HEK293T (cell line): Measurements from ENCODE around the gene RBBP6.

Experiments used
- CTCF ChIA-PET: fragments of 350-600 bp; formaldehyde crosslinking; extraction: SDS; loops from one replicate; lab custom pipeline; 2021; ENCODE audit warnings: antibody characterized with exemption, inconsistent platforms; lab: Yijun Ruan, JAX
- POLR2A ChIA-PET: fragments of 350-600 bp; formaldehyde crosslinking; extraction: SDS; loops from one replicate; lab custom pipeline; 2020; ENCODE audit warnings: antibody characterized with exemption, inconsistent platforms; lab: Yijun Ruan, JAX
- DNase-seq: peaks from one replicate; pipeline ENCODE4 v3.0.0; 2012; ENCODE audit warnings: mixed read lengths; ENCODE audit errors: extremely low spot score
- ARNT ChIP-seq: fragments of 450-650 bp; IDR thresholded peaks from 2 replicates; pipeline ENCODE4 v1.6.1; 2017; ENCODE audit warnings: mild to moderate bottlenecking
- BHLHE40 ChIP-seq: fragments of 450-650 bp; IDR thresholded peaks from 2 replicates; pipeline ENCODE4 v1.6.1; 2016; ENCODE audit warnings: mild to moderate bottlenecking, moderate library complexity, borderline replicate concordance
- CTBP1 ChIP-seq: fragments of 450-650 bp; IDR thresholded peaks from 2 replicates; pipeline ENCODE4 v1.6.1; 2016; ENCODE audit warnings: borderline replicate concordance
- ELF4 ChIP-seq: fragments of 450-650 bp; IDR thresholded peaks from 2 replicates; pipeline ENCODE4 v1.6.1; 2017; ENCODE audit warnings: antibody characterized with exemption
- FOXA1 ChIP-seq: fragments of 450-650 bp; IDR thresholded peaks from 2 replicates; pipeline ENCODE4 v1.6.1; 2016; ENCODE audit warnings: mild to moderate bottlenecking
- FOXK2 ChIP-seq: fragments of 450-650 bp; IDR thresholded peaks from 2 replicates; pipeline ENCODE4 v1.6.1; 2016; ENCODE audit warnings: mild to moderate bottlenecking
- FOXM1 ChIP-seq: fragments of 450-650 bp; IDR thresholded peaks from 2 replicates; pipeline ENCODE4 v1.6.1; 2017; ENCODE audit warnings: mild to moderate bottlenecking, borderline replicate concordance
- HDGF ChIP-seq: fragments of 450-650 bp; IDR thresholded peaks from 2 replicates; pipeline ENCODE4 v1.6.1; 2017; ENCODE audit warnings: antibody characterized with exemption, borderline replicate concordance
- L3MBTL2 ChIP-seq: fragments of 450-650 bp; conservative IDR thresholded peaks from 2 replicates; pipeline ENCODE4 v1.6.1; 2016; ENCODE audit warnings: mild to moderate bottlenecking
- LEF1 ChIP-seq: fragments of 450-650 bp; IDR thresholded peaks from 2 replicates; pipeline ENCODE4 v1.6.1; 2017; ENCODE audit warnings: mild to moderate bottlenecking, borderline replicate concordance
- NFRKB ChIP-seq: fragments of 450-650 bp; IDR thresholded peaks from 2 replicates; pipeline ENCODE4 v1.6.1; 2016; ENCODE audit warnings: mild to moderate bottlenecking, moderate library complexity
- PKNOX1 ChIP-seq: fragments of 450-650 bp; IDR thresholded peaks from 2 replicates; pipeline ENCODE4 v1.6.1; 2016
- SP1 ChIP-seq: fragments of 450-650 bp; IDR thresholded peaks from 2 replicates; pipeline ENCODE4 v1.6.1; 2017
- SUZ12 ChIP-seq: fragments of 450-650 bp; IDR thresholded peaks from 2 replicates; pipeline ENCODE4 v1.6.1; 2016; ENCODE audit warnings: mild to moderate bottlenecking
- TARDBP ChIP-seq: fragments of 450-650 bp; IDR thresholded peaks from 2 replicates; pipeline ENCODE4 v1.6.1; 2016
- ZNF384 ChIP-seq: fragments of 450-650 bp; IDR thresholded peaks from 2 replicates; pipeline ENCODE4 v1.6.1; 2016

Gene RBBP6

GRCh38 chr16:24553983-24554382 is 14.6 kb downstream of the RBBP6 start:
- CTCF ChIA-PET = no interaction called here
- no peak for DNase-seq
- POLR2A ChIA-PET = interaction anchor here (0.6 kb wide), 1 partner anchor 24 kb away, joined by 4 read pairs; no protein-coding TSS in a partner anchor
- TF ChIP-seq LEF1 = no peak
- TF ChIP-seq PKNOX1 = no peak
- TF ChIP-seq NFRKB = no peak
- no peak for TF ChIP-seq BHLHE40
- TF ChIP-seq SUZ12 = no peak
- no peak for TF ChIP-seq ELF4
- TF ChIP-seq SP1 = no peak
- no peak for TF ChIP-seq FOXA1
- no peak for TF ChIP-seq ZNF384
- TF ChIP-seq FOXM1 = no peak
- TF ChIP-seq TARDBP = no peak
- TF ChIP-seq CTBP1 = no peak
- TF ChIP-seq FOXK2 = no peak
- no peak for TF ChIP-seq ARNT
- no peak for TF ChIP-seq L3MBTL2
- no peak for TF ChIP-seq HDGF

GRCh38 chr16:24555346-24555872 is 16.0 kb downstream of the RBBP6 start:
- POLR2A ChIA-PET = no interaction called here
- CTCF ChIA-PET = no interaction called here
- DNase-seq = no peak
- TF ChIP-seq BHLHE40 (no peak), TARDBP (no peak), ELF4 (no peak), SUZ12 (no peak), L3MBTL2 (no peak), FOXM1 (no peak), CTBP1 (no peak), NFRKB (no peak), ARNT (no peak), HDGF (no peak), LEF1 (no peak), SP1 (no peak), FOXK2 (no peak), PKNOX1 (no peak), ZNF384 (no peak), FOXA1 (no peak)

GRCh38 chr16:24562811-24563210 is 23.4 kb downstream of the RBBP6 start:
- ChIA-PET CTCF (no interaction called here), POLR2A (no interaction called here)
- TF ChIP-seq NFRKB (no peak), ZNF384 (no peak), CTBP1 (no peak), FOXA1 (no peak), LEF1 (no peak), FOXM1 (no peak)
- no peak for DNase-seq

GRCh38 chr16:24568392-24568791 is 29.0 kb downstream of the RBBP6 start:
- ChIA-PET POLR2A (no interaction called here), CTCF (no interaction called here)
- TF ChIP-seq FOXM1 (no peak), BHLHE40 (no peak), LEF1 (no peak), FOXA1 (no peak), ZNF384 (no peak), ELF4 (no peak), PKNOX1 (no peak), SP1 (no peak), L3MBTL2 (no peak), FOXK2 (no peak), HDGF (no peak), NFRKB (no peak), SUZ12 (no peak), TARDBP (no peak), CTBP1 (no peak)
- DNase-seq = no peak

GRCh38 chr16:24571096-24571495 is 31.7 kb downstream of the RBBP6 start:
- TF ChIP-seq SP1 (no peak), PKNOX1 (no peak), HDGF (no peak), FOXA1 (no peak), ELF4 (no peak), ZNF384 (no peak), NFRKB (no peak), FOXM1 (no peak), FOXK2 (no peak), CTBP1 (no peak), LEF1 (no peak), ARNT (no peak), L3MBTL2 (no peak), TARDBP (no peak), SUZ12 (no peak), BHLHE40 (no peak)
- POLR2A ChIA-PET = no interaction called here
- DNase-seq = no peak
- CTCF ChIA-PET = no interaction called here
